IgD-negative memory B cell (primary cell): ENCODE data around the gene PSMD6. TPM values are rescaled to one million over a fixed set of nuclear protein-coding genes. Genes with fewer than 3 reads are reported as not detected.

Experiments used
- H3K27ac Mint-ChIP-seq, 3 donors: one replicate each; pipeline ENCODE4 v1.8.0; 2020 to 2022; ENCODE audit warnings: mild to moderate bottlenecking in 3 of 3, mixed read lengths in 3 of 3, moderate library complexity in 1 of 3
- H3K27me3 Mint-ChIP-seq: one replicate; pipeline ENCODE4 v1.8.0; 2021; ENCODE audit warnings: mixed read lengths
- H3K36me3 Mint-ChIP-seq: one replicate; pipeline ENCODE4 v1.8.0; 2020; ENCODE audit warnings: mild to moderate bottlenecking, mixed read lengths
- H3K4me1 Mint-ChIP-seq, 3 donors: one replicate each; pipeline ENCODE4 v1.8.0; 2020 to 2022; ENCODE audit warnings: mixed read lengths in 3 of 3, mild to moderate bottlenecking in 1 of 3
- H3K4me3 Mint-ChIP-seq, 4 donors: one replicate each; pipeline ENCODE4 v1.8.0; 2020 to 2022; ENCODE audit warnings: mild to moderate bottlenecking in 4 of 4, mixed read lengths in 4 of 4, moderate library complexity in 3 of 4
- H3K9me3 Mint-ChIP-seq, 3 donors: one replicate each; pipeline ENCODE4 v1.8.0; 2020 to 2021; ENCODE audit warnings: mixed read lengths in 3 of 3, mild to moderate bottlenecking in 1 of 3
- polyA plus RNA-seq: library from polyadenylated mRNA; unstranded; fragments of 300-500 nt; fragmentation: Illumina TruSeq; gene quantifications from one replicate; pipeline ENCODE4 v1.2.3, GENCODE V29; 2021

The PSMD6 gene
- polyA plus RNA-seq = 97.6 TPM

DNA sequence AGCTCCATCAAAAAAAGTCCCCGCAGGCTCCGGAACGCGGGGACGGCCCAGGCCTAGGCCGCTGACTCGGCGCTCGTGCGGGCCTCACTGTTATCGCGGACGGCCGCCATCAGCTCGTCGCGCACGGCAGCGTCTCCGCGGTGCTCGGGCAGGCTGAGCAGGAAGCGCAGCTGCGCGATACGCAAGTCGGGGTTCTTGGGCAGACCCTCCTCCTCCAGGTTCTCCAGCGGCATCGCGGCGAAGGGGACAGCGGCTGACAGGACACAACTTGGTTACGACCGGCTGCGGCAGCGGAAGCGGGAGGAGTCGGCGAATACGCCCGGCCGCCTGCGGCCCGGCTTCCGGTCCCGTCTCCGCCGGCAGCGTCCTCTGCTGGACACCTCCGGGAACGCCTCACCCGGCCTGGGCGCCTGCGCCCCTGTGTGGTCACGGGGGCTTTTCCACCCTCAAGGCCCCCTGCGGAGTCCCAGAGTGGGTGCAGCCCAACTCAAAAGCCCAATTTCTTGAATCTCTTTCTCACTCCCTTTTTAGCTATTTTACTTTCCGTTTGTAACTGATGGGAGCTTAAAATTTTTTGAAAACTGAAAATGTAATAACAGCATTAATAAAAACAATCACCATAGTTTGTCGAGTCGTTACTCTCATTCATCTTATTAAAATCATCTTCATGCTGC, at the start of gene PSMD6:
Gene PSMD6 (minus strand): TSS at position 308 of the 674 bp plus-strand sequence. CDS start 75 bp downstream, at position 233.
- H3K27me3 Mint-ChIP-seq = peaks cover 4% of the 10 kb centered on the region
- H3K4me1 Mint-ChIP-seq = peaks cover 7 to 19% (median 15%) of the 10 kb centered on the region in 3 donors
- H3K4me3 Mint-ChIP-seq = peak within 1 kb of the TSS; percentile 91 to 96 (median 94)
- no peaks in the 10 kb centered on the region for H3K9me3 Mint-ChIP-seq
- H3K27ac Mint-ChIP-seq = peak within 1 kb of the TSS; percentile 87 to 94 (median 91)
- H3K36me3 Mint-ChIP-seq = peaks cover 3% of the 10 kb centered on the region

GRCh38 chr3:64072126-64072525, 48.8 kb upstream of the PSMD6 start:
- Mint-ChIP-seq H3K9me3 (peaks cover 0 to 4% (median 2%) of the 10 kb centered on the region in 3 donors), H3K27me3 (peaks cover 6% of the 10 kb centered on the region), H3K36me3 (no peaks in the 10 kb centered on the region), H3K27ac (no peak overlapping the region), H3K4me1 (no peaks in the 10 kb centered on the region), H3K4me3 (no peak overlapping the region)

GRCh38 chr3:64070704-64071103, 47.4 kb upstream of the PSMD6 start:
- peaks cover 0 to 4% (median 2%) of the 10 kb centered on the region in 3 donors for H3K9me3 Mint-ChIP-seq
- H3K27me3 Mint-ChIP-seq = peaks cover 6% of the 10 kb centered on the region
- no peak overlapping the region for H3K4me3 Mint-ChIP-seq
- H3K4me1 Mint-ChIP-seq = no peaks in the 10 kb centered on the region
- H3K27ac Mint-ChIP-seq = no peak overlapping the region
- no peaks in the 10 kb centered on the region for H3K36me3 Mint-ChIP-seq

- Mint-ChIP-seq H3K9me3 (peaks cover 0 to 4% (median 2%) of the 10 kb centered on the region in 3 donors), H3K4me1 (no peaks in the 10 kb centered on the region), H3K27ac (no peak overlapping the region), H3K4me3 (no peak overlapping the region), H3K27me3 (peaks cover 3% of the 10 kb centered on the region), H3K36me3 (no peaks in the 10 kb centered on the region)
These were observed 44.4 kb upstream of the PSMD6 start for GRCh38 chr3:64067506-64068346.

- no peaks in the 10 kb centered on the region for H3K4me1 Mint-ChIP-seq
- H3K27me3 Mint-ChIP-seq = no peaks in the 10 kb centered on the region
- no peak overlapping the region for H3K4me3 Mint-ChIP-seq
- H3K9me3 Mint-ChIP-seq = peaks cover 0 to 2% (median 0%) of the 10 kb centered on the region in 3 donors
- no peak overlapping the region for H3K27ac Mint-ChIP-seq
- no peaks in the 10 kb centered on the region for H3K36me3 Mint-ChIP-seq
These were observed 41.5 kb upstream of the PSMD6 start for GRCh38 chr3:64064804-64065203.

DNA sequence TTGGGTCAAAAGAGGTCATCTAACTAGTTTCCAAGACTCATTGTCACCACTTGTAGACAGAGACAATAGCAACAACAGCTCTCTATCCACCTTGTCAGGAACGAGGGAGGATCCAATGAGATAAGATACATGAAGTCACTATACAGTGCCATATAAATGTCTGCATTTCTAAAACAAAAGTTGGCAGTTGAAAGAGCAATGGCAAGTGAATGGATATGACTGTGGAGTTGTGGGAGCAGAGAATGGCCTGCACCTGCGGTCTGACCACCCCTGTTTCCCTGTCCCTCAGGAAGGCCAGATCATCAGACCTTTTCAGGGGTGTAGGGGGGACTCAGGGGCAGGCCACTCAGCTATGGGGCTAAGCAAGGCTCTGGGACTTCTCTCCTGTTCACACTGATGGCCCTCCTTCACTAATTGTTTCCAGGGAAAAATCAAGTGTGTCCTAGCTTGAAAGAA, 40.7 kb upstream of the PSMD6 start:
- Mint-ChIP-seq H3K27ac (no peak overlapping the region), H3K36me3 (no peaks in the 10 kb centered on the region), H3K4me3 (no peak overlapping the region), H3K4me1 (peaks cover 0 to 5% (median 3%) of the 10 kb centered on the region in 3 donors), H3K9me3 (no peaks in the 10 kb centered on the region), H3K27me3 (no peaks in the 10 kb centered on the region)

DNA sequence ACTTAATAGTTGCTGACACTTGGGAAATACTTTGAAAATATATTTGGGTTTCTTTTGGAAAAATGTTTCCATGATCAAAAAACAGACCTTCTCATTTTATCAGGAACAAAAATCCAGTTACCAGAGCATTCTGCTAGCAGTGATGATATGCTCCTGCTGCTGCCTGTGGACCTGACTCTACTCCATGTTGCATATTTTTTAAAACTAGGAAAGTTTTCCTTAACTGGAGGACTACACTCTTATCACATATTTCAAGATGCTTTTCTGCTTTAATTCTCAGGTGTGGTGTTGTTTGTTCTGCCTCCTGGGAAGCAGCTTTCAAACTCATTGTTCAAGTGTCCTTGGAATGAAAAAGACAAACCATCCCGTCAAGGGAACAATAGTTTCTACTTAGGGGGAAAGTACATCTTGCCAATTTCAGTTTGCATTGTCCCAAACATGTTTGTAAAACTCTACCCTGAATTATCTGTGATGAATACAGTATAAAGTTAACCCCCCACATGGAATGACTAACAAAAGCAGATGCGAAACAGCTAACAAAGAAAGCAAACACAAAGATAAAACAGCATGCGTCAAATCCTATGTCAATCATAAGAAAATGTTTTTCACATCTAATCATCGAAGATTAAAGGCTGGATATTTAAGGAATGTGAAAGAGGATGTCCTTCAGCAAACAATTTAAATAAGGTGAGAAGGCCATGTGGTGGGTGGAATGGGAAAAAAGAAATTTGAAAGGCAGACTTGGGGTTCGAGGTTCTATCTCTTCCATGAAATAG, 40.1 kb upstream of the PSMD6 start:
- Mint-ChIP-seq H3K27ac (no peak overlapping the region), H3K9me3 (no peaks in the 10 kb centered on the region), H3K27me3 (no peaks in the 10 kb centered on the region)

DNA sequence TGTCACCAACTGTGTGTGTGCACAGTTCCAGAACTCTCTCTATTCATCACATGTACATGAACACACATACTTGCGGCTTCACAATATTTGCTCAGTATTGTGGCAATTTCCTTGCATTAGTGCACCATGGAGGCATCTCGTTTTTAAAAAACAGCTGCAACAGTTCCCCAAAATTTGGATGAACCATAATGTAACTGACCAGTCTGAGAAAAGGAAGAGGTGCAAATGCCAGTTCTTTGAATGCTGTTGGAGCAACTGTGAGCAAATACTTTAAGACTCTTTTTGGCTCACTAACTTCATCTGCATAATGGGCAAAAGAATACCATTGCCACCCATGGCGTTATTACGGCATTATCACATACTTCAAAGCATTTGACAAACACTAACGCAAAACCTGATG, 38.3 kb upstream of the PSMD6 start:
- H3K27ac Mint-ChIP-seq = no peak overlapping the region
- no peak overlapping the region for H3K4me3 Mint-ChIP-seq
- no peaks in the 10 kb centered on the region for H3K9me3 Mint-ChIP-seq
- H3K27me3 Mint-ChIP-seq = peaks cover 4% of the 10 kb centered on the region
- H3K36me3 Mint-ChIP-seq = peaks cover 3% of the 10 kb centered on the region
- peaks cover 0 to 6% (median 3%) of the 10 kb centered on the region in 3 donors for H3K4me1 Mint-ChIP-seq

More for the DNA sequence above, 40.1 kb upstream of the PSMD6 start:
- no peaks in the 10 kb centered on the region for H3K36me3 Mint-ChIP-seq
- no peak overlapping the region for H3K4me3 Mint-ChIP-seq
- H3K4me1 Mint-ChIP-seq = peaks cover 0 to 6% (median 3%) of the 10 kb centered on the region in 3 donors

GRCh38 chr3:64059484-64060175, 36.3 kb upstream of the PSMD6 start:
- peaks cover 0 to 9% (median 3%) of the 10 kb centered on the region in 3 donors for H3K4me1 Mint-ChIP-seq
- H3K36me3 Mint-ChIP-seq = peaks cover 3% of the 10 kb centered on the region
- H3K27me3 Mint-ChIP-seq = peaks cover 8% of the 10 kb centered on the region
- H3K27ac Mint-ChIP-seq = no peak overlapping the region
- H3K4me3 Mint-ChIP-seq = no peak overlapping the region
- H3K9me3 Mint-ChIP-seq = no peaks in the 10 kb centered on the region

GRCh38 chr3:64058566-64058965, 35.3 kb upstream of the PSMD6 start:
- Mint-ChIP-seq H3K9me3 (no peaks in the 10 kb centered on the region), H3K27me3 (peaks cover 8% of the 10 kb centered on the region), H3K27ac (no peak overlapping the region)

GRCh38 chr3:64057231-64057630, 33.9 kb upstream of the PSMD6 start:
- Mint-ChIP-seq H3K4me1 (peaks cover 0 to 9% (median 3%) of the 10 kb centered on the region in 3 donors), H3K27ac (no peak overlapping the region), H3K9me3 (no peaks in the 10 kb centered on the region), H3K36me3 (peaks cover 5% of the 10 kb centered on the region), H3K4me3 (no peak overlapping the region), H3K27me3 (peaks cover 8% of the 10 kb centered on the region)

More at GRCh38 chr3:64058566-64058965, 35.3 kb upstream of the PSMD6 start:
- peaks cover 5% of the 10 kb centered on the region for H3K36me3 Mint-ChIP-seq
- H3K4me3 Mint-ChIP-seq = no peak overlapping the region
- peaks cover 0 to 9% (median 3%) of the 10 kb centered on the region in 3 donors for H3K4me1 Mint-ChIP-seq

- Mint-ChIP-seq H3K4me1 (peaks cover 0 to 9% (median 3%) of the 10 kb centered on the region in 3 donors), H3K9me3 (no peaks in the 10 kb centered on the region), H3K27ac (no peak overlapping the region), H3K27me3 (peaks cover 8% of the 10 kb centered on the region), H3K4me3 (no peak overlapping the region), H3K36me3 (peaks cover 5% of the 10 kb centered on the region)
These were observed 33.4 kb upstream of the PSMD6 start for GRCh38 chr3:64056606-64057180.

- no peak overlapping the region for H3K27ac Mint-ChIP-seq
- peaks cover 8% of the 10 kb centered on the region for H3K27me3 Mint-ChIP-seq
- no peaks in the 10 kb centered on the region for H3K9me3 Mint-ChIP-seq
- peaks cover 5% of the 10 kb centered on the region for H3K36me3 Mint-ChIP-seq
- H3K4me1 Mint-ChIP-seq = peaks cover 4 to 14% (median 9%) of the 10 kb centered on the region in 3 donors
- no peak overlapping the region for H3K4me3 Mint-ChIP-seq
These were observed 31.8 kb upstream of the PSMD6 start for GRCh38 chr3:64055076-64055475.

DNA sequence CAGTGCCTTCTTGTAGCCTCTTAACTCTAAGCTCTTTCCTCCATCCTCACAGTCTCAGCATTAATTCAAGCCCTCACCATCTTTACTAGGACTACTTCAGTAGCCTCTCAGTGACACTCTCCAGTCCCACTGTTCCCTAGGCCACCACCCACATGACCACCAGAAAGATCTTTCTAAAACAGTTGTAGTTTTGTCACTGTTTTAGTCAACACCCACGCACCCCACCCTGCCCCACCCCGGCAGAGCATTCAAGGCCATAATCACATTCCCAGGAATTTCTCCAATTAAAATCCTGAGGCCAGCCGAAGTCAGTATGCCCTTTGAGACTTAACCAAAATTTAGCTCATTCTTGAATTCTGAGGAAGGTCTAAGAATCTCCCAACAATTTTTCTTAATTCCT, 31.2 kb upstream of the PSMD6 start:
- H3K4me1 Mint-ChIP-seq = peaks cover 4 to 13% (median 8%) of the 10 kb centered on the region in 3 donors
- peaks cover 8% of the 10 kb centered on the region for H3K27me3 Mint-ChIP-seq
- no peak overlapping the region for H3K27ac Mint-ChIP-seq
- no peaks in the 10 kb centered on the region for H3K9me3 Mint-ChIP-seq
- H3K36me3 Mint-ChIP-seq = peaks cover 5% of the 10 kb centered on the region
- H3K4me3 Mint-ChIP-seq = no peak overlapping the region
